K562 (cell line): ENCODE results near the gene GSTM5. TPM values are rescaled to one million over a fixed set of nuclear protein-coding genes. Genes with fewer than 3 reads are reported as not detected.

Experiments used
- ESRRA ChIP-seq: fragments of 450-650 bp; IDR thresholded peaks from 2 replicates; pipeline ENCODE4 v1.6.1; 2014; ENCODE audit warnings: low read depth, mild to moderate bottlenecking, moderate library complexity, borderline replicate concordance
- FUS ChIP-seq: fragments of 200-400 bp; formaldehyde crosslinking; optimal IDR thresholded peaks from 2 replicates; pipeline ENCODE3; 2017; ENCODE audit warnings: low read depth, low read length
- HIVEP1 ChIP-seq: fragments of 250-450 bp; sonication (Bioruptor Pico); IDR thresholded peaks from 2 replicates; pipeline ENCODE4 v1.4.0; 2020; ENCODE audit warnings: mild to moderate bottlenecking
- JUNB ChIP-seq: fragments of 450-650 bp; formaldehyde crosslinking; conservative IDR thresholded peaks from 2 replicates; pipeline ENCODE4 v1.4.0; 2020; ENCODE audit warnings: mild to moderate bottlenecking
- MTA1 ChIP-seq: fragments of 450-650 bp; IDR thresholded peaks from 2 replicates; pipeline ENCODE4 v1.6.1; 2017; ENCODE audit warnings: borderline replicate concordance
- RBM25 ChIP-seq: fragments of 200-400 bp; formaldehyde crosslinking; IDR thresholded peaks from 2 replicates; pipeline ENCODE4 v1.6.1; 2018; ENCODE audit warnings: low read length, low read depth, moderate library complexity; ENCODE audit not compliant: severe bottlenecking
- STAG1 ChIP-seq: sonication (generic); formaldehyde crosslinking; IDR thresholded peaks from 2 replicates; pipeline ENCODE4 v1.5.0; 2020; ENCODE audit warnings: missing genetic modification reagents, borderline replicate concordance
- TEAD1 ChIP-seq, 2 experiments: fragments of 450-650 bp in 1 of 2; sonication (generic) in 1 of 2; formaldehyde crosslinking; IDR thresholded peaks; 2 replicates each; pipeline versions ENCODE4 v1.4.0 to v1.8.0; 2020 to 2022; ENCODE audit warnings: mild to moderate bottlenecking in 2 of 2, missing genetic modification reagents in 1 of 2
- ZNF586 ChIP-seq: fragments of 450-650 bp; formaldehyde crosslinking; conservative IDR thresholded peaks from 2 replicates; pipeline ENCODE4 v1.4.0; 2020; ENCODE audit warnings: mild to moderate bottlenecking, moderate library complexity
- ZNF644 ChIP-seq: fragments of 200-800 bp; sonication (Bioruptor generic); IDR thresholded peaks from 2 replicates; pipeline ENCODE4 v1.6.1; 2016; ENCODE audit warnings: low read depth, missing genetic modification characterization, missing compliant biosample characterization
- ZNF699 ChIP-seq: fragments of 250-450 bp; sonication (Bioruptor Pico); IDR thresholded peaks from 2 replicates; pipeline ENCODE4 v1.8.0; 2021; ENCODE audit warnings: mild to moderate bottlenecking, moderate library complexity; ENCODE audit not compliant: insufficient replicate concordance
- polyA plus RNA-seq, 8 experiments: library from polyadenylated mRNA; depleted of rRNA in 4 of 8; stranded (reverse) in 5 of 8; unstranded in 3 of 8; fragments of >200 nt; fragmentation: Nextera tagmentation in 2 of 8; fragmentation: Illumina TruSeq in 1 of 8; extraction: Ambion mirVana in 2 of 8; extraction: Trizol in 1 of 8; gene quantifications; 2 replicates each; pipeline versions ENCODE4 v1.2.1 to v1.2.3, GENCODE V29; 2011 to 2014; ENCODE audit warnings: inconsistent platforms in 1 of 8, missing spikeins in 1 of 8
- total RNA-seq, 7 experiments: library from RNA; depleted of rRNA in 6 of 7; stranded (reverse); fragments of >200 nt in 6 of 7; fragmentation: Illumina TruSeq in 2 of 7; extraction: Trizol in 2 of 7; gene quantifications; 2 replicates each; pipeline versions ENCODE4 v1.2.1 to v1.2.3, GENCODE V29; 2011 to 2021; ENCODE audit warnings: low replicate concordance in 1 of 7
- TF ChIP-seq, protein P1 (sequence below), 2 experiments: fragments of 450-650 bp; IDR thresholded peaks; 2 replicates each; pipeline ENCODE4 v1.6.1; 2018; ENCODE audit warnings: mild to moderate bottlenecking in 2 of 2, low read depth in 1 of 2; ENCODE audit not compliant: partially characterized antibody in 2 of 2
- TF ChIP-seq, protein P2 (sequence below), 2 experiments: fragments of 450-650 bp in 1 of 2; IDR thresholded peaks; 2 replicates each; pipeline ENCODE4 v1.6.1; 2011 to 2017; ENCODE audit warnings: low read depth in 2 of 2, antibody characterized with exemption in 1 of 2, borderline replicate concordance in 1 of 2, low read length in 1 of 2, mild to moderate bottlenecking in 1 of 2, mixed read lengths in 1 of 2; ENCODE audit not compliant: control insufficient read depth in 1 of 2

GSTM5 gene
- total and polyA plus RNA-seq, 9 of the 15 experiments (the other 6 are each of a cell fraction or from before 2014, with no cell fraction given): not detected

DNA sequence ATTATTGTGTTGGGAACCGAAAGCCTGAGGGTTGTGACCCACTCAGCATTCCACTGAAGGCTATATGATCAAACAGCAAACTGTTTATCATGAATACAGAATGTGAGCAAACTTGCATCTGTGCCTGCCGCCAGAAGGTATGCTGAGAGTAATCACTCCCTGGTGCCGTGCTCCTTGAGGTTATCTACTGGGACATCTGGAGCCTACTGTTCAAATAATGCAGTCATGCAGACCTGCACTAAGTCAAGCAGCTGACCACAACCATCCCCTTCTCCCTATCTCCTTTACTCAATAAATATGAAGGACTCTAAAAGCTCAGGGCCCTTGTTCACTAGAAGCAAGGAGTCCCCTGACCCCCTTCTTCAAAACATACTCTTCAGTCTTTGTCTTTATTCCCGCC is 13.5 kb downstream of the GSTM5 start (continued):
- TF ChIP-seq, protein P1, sequence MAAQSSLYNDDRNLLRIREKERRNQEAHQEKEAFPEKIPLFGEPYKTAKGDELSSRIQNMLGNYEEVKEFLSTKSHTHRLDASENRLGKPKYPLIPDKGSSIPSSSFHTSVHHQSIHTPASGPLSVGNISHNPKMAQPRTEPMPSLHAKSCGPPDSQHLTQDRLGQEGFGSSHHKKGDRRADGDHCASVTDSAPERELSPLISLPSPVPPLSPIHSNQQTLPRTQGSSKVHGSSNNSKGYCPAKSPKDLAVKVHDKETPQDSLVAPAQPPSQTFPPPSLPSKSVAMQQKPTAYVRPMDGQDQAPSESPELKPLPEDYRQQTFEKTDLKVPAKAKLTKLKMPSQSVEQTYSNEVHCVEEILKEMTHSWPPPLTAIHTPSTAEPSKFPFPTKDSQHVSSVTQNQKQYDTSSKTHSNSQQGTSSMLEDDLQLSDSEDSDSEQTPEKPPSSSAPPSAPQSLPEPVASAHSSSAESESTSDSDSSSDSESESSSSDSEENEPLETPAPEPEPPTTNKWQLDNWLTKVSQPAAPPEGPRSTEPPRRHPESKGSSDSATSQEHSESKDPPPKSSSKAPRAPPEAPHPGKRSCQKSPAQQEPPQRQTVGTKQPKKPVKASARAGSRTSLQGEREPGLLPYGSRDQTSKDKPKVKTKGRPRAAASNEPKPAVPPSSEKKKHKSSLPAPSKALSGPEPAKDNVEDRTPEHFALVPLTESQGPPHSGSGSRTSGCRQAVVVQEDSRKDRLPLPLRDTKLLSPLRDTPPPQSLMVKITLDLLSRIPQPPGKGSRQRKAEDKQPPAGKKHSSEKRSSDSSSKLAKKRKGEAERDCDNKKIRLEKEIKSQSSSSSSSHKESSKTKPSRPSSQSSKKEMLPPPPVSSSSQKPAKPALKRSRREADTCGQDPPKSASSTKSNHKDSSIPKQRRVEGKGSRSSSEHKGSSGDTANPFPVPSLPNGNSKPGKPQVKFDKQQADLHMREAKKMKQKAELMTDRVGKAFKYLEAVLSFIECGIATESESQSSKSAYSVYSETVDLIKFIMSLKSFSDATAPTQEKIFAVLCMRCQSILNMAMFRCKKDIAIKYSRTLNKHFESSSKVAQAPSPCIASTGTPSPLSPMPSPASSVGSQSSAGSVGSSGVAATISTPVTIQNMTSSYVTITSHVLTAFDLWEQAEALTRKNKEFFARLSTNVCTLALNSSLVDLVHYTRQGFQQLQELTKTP (IDR thresholded peaks at IDR 0.05; ENCODE audit: low read depth in 1 of 2, partially characterized antibody in 2 of 2): peak in 1 of 2 experiments; percentile 55
- TF ChIP-seq ZNF586 (CRISPR knock-in tag): no peak
- no peak for TF ChIP-seq FUS
- TF ChIP-seq JUNB (CRISPR knock-in tag): no peak
- no peak for TF ChIP-seq HIVEP1
- TF ChIP-seq STAG1: no peak
- peak in 1 of 2 experiments; percentile 76; a peak in 1 of 4 replicates for TF ChIP-seq TEAD1 (CRISPR knock-in tag; IDR thresholded peaks at IDR 0.05)
- no peak for TF ChIP-seq RBM25
- TF ChIP-seq, protein P2, sequence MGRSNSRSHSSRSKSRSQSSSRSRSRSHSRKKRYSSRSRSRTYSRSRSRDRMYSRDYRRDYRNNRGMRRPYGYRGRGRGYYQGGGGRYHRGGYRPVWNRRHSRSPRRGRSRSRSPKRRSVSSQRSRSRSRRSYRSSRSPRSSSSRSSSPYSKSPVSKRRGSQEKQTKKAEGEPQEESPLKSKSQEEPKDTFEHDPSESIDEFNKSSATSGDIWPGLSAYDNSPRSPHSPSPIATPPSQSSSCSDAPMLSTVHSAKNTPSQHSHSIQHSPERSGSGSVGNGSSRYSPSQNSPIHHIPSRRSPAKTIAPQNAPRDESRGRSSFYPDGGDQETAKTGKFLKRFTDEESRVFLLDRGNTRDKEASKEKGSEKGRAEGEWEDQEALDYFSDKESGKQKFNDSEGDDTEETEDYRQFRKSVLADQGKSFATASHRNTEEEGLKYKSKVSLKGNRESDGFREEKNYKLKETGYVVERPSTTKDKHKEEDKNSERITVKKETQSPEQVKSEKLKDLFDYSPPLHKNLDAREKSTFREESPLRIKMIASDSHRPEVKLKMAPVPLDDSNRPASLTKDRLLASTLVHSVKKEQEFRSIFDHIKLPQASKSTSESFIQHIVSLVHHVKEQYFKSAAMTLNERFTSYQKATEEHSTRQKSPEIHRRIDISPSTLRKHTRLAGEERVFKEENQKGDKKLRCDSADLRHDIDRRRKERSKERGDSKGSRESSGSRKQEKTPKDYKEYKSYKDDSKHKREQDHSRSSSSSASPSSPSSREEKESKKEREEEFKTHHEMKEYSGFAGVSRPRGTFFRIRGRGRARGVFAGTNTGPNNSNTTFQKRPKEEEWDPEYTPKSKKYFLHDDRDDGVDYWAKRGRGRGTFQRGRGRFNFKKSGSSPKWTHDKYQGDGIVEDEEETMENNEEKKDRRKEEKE (IDR thresholded peaks at IDR 0.05; ENCODE audit: borderline replicate concordance in 1 of 2, control insufficient read depth in 1 of 2, low read depth in 2 of 2, low read length in 1 of 2): no peak
- 0 out of 2 replicates have a peak, but pooled peaks have one; percentile 41 for TF ChIP-seq ZNF644 (tag)
- TF ChIP-seq ESRRA: peak; percentile 86; the same call in 1 of the 2 replicates
- no peak for TF ChIP-seq ZNF699 (CRISPR knock-in tag)
- peak; percentile 53; the same call in 1 of the 2 replicates for TF ChIP-seq MTA1
